ENCODE measurements around the gene USP14. TPM values are rescaled to one million over a fixed set of nuclear protein-coding genes. Genes with fewer than 3 reads are reported as not detected.

The USP14 gene
- polyA plus RNA-seq, 3 donors, result 8.1 to 22.4 (median 17.5) TPM

DNA sequence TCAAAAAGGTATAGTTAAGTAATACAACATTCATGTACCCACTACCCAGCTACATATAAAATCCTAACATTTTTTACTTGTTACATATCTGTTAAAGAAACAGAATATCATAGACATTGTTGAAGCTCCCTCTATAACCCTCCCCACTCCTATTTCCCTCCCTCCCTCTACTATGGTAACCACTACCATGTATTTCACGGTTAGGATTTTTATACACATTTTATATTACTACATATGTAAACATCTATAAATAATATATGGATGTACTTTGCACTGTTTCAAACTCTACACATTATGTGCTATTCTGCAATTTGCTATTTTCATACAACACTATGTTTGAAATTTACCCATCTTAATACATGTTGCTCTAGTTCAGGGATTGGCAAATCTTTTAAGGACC, 73.2 kb downstream of the USP14 start:
- Histone ChIP-seq H3K9me3 (replicated peaks in 1 of 2; ENCODE audit: control insufficient read depth in 1 of 2, insufficient read depth in 1 of 2, low read length in 2 of 2) (no peaks in the 10 kb centered on the region), H3K4me3 (replicated peaks in 1 of 3; ENCODE audit: low read depth in 2 of 3, low read length in 3 of 3) (no peak overlapping the region), H3K4me1 (ENCODE audit: control insufficient read depth in 1 of 2, insufficient read depth in 2 of 2, low read length in 2 of 2) (no peaks in the 10 kb centered on the region), H3K4me2 (replicated peaks; ENCODE audit: extremely low read depth, low read length, poor library complexity, severe bottlenecking) (no peak overlapping the region), H3K36me3 (replicated peaks in 1 of 2; ENCODE audit: control insufficient read depth in 1 of 2, insufficient read depth in 2 of 2, low read length in 2 of 2) (peaks cover 6 to 43% of the 10 kb centered on the region in 2 donors), H3K9ac (ENCODE audit: insufficient read depth, low read length, poor library complexity, severe bottlenecking) (no peak overlapping the region), H4K20me1 (ENCODE audit: insufficient read depth, low read length) (no peaks in the 10 kb centered on the region), H3K79me2 (ENCODE audit: insufficient read depth, low read length) (no peaks in the 10 kb centered on the region), H3K27me3 (ENCODE audit: control insufficient read depth in 2 of 2, insufficient read depth in 2 of 2, low read length in 2 of 2) (no peaks in the 10 kb centered on the region), H2AFZ (ENCODE audit: insufficient read depth, low read depth, low read length, poor library complexity, severe bottlenecking) (no peak overlapping the region), H3K27ac (ENCODE audit: low read depth in 1 of 2, low read length in 2 of 2) (no peak overlapping the region)
- TF ChIP-seq, protein P1, sequence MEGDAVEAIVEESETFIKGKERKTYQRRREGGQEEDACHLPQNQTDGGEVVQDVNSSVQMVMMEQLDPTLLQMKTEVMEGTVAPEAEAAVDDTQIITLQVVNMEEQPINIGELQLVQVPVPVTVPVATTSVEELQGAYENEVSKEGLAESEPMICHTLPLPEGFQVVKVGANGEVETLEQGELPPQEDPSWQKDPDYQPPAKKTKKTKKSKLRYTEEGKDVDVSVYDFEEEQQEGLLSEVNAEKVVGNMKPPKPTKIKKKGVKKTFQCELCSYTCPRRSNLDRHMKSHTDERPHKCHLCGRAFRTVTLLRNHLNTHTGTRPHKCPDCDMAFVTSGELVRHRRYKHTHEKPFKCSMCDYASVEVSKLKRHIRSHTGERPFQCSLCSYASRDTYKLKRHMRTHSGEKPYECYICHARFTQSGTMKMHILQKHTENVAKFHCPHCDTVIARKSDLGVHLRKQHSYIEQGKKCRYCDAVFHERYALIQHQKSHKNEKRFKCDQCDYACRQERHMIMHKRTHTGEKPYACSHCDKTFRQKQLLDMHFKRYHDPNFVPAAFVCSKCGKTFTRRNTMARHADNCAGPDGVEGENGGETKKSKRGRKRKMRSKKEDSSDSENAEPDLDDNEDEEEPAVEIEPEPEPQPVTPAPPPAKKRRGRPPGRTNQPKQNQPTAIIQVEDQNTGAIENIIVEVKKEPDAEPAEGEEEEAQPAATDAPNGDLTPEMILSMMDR (IDR thresholded peaks at IDR 0.05), result no peak
- Mint-ChIP-seq H3K9me3 (no peaks in the 10 kb centered on the region), H3K4me3 (no peak overlapping the region), H3K27me3 (ENCODE audit: low read depth in 3 of 3) (no peaks in the 10 kb centered on the region), H3K4me1 (no peaks in the 10 kb centered on the region), H3K27ac (no peak overlapping the region), H3K36me3 (peaks cover 33 to 46% of the 10 kb centered on the region in 2 donors)
- whole genome bisulfite sequencing (ENCODE audit: insufficient coverage), result no CpG with 5 or more reads among the region's 1 CpG
- intact Hi-C loops (cut with micrococcal nuclease), result no loop called here
- no peak for DNase-seq

DNA sequence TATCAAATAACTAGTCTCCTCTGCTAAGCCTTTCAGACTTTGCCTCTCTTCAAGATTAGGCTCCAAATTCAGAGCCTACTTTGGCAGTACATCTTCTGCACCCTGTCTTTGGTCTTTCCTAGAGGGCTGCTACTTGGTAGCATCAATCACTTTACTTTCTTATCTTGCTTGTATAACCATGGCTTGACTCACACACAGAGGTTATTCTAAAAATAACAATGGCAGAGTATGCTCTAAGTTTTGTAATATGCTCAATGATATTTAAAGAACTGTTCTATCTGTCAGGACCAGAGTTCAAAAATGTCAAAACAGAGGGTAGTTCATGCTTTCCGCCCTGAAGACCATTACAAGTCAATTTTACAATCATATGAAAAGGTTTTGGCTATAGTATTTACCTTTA, 81.8 kb downstream of the USP14 start:
- H3K27ac ChIP-seq (ENCODE audit: low read depth in 1 of 2, low read length in 2 of 2), result no peak overlapping the region
- H3K36me3 ChIP-seq (replicated peaks in 1 of 2; ENCODE audit: control insufficient read depth in 1 of 2, insufficient read depth in 2 of 2, low read length in 2 of 2), result peaks cover 26 to 73% of the 10 kb centered on the region in 2 donors
- H3K27me3 ChIP-seq (ENCODE audit: control insufficient read depth in 2 of 2, insufficient read depth in 2 of 2, low read length in 2 of 2), result no peaks in the 10 kb centered on the region
- Mint-ChIP-seq H3K4me3 (no peak overlapping the region), H3K9me3 (no peaks in the 10 kb centered on the region), H3K27me3 (ENCODE audit: low read depth in 3 of 3) (peaks cover 0 to 1% (median 0%) of the 10 kb centered on the region in 3 donors), H3K36me3 (peaks cover 31 to 44% of the 10 kb centered on the region in 2 donors), H3K27ac (no peak overlapping the region), H3K4me1 (no peaks in the 10 kb centered on the region)
- no peaks in the 10 kb centered on the region for H4K20me1 ChIP-seq (ENCODE audit: insufficient read depth, low read length)
- DNase-seq, result no peak
- TF ChIP-seq, protein P1 (IDR thresholded peaks at IDR 0.05), result no peak
- H2AFZ ChIP-seq (ENCODE audit: insufficient read depth, low read depth, low read length, poor library complexity, severe bottlenecking), result no peak overlapping the region
- intact Hi-C loops (cut with micrococcal nuclease), result no loop called here
- WGBS (ENCODE audit: insufficient coverage), result no CpG with 5 or more reads among the region's 1 CpG
- H3K4me2 ChIP-seq (replicated peaks; ENCODE audit: extremely low read depth, low read length, poor library complexity, severe bottlenecking), result no peak overlapping the region
- H3K79me2 ChIP-seq (ENCODE audit: insufficient read depth, low read length), result no peaks in the 10 kb centered on the region
- H3K4me1 ChIP-seq (ENCODE audit: control insufficient read depth in 1 of 2, insufficient read depth in 2 of 2, low read length in 2 of 2), result no peaks in the 10 kb centered on the region
- no peaks in the 10 kb centered on the region for H3K9me3 ChIP-seq (replicated peaks in 1 of 2; ENCODE audit: control insufficient read depth in 1 of 2, insufficient read depth in 1 of 2, low read length in 2 of 2)
- no peak overlapping the region for H3K4me3 ChIP-seq (replicated peaks in 1 of 3; ENCODE audit: low read depth in 2 of 3, low read length in 3 of 3)
- H3K9ac ChIP-seq (ENCODE audit: insufficient read depth, low read length, poor library complexity, severe bottlenecking), result no peak overlapping the region
